HG02840 (cell line): ENCODE data around the gene AIDA.
"Not testable (repeated sequence)": the region's sequence is repeated elsewhere in the genome, so short reads cannot be mapped to it uniquely, and the experiment has no call there.

Experiments used
- ATAC-seq: cut with Tn5 transposase; IDR thresholded peaks from one replicate; pipeline ENCODE4 v1.9.1; 2021; ENCODE audit warnings: mild to moderate bottlenecking, moderate library complexity, moderate number of reproducible peaks; ENCODE audit not compliant: unreplicated experiment, low FRiP score

AIDA gene

GRCh38 chr1:222713091-222713961 is 1.0 kb upstream of the AIDA start:
- ATAC-seq = peak; percentile 63

- peak; percentile 33 for ATAC-seq
These were observed 705 bp downstream of the AIDA start for GRCh38 chr1:222711319-222712252.

- no peak for ATAC-seq
These were observed 2.6 kb downstream of the AIDA start for GRCh38 chr1:222709700-222710153.

GRCh38 chr1:222706815-222707214 is 5.5 kb downstream of the AIDA start:
- no peak for ATAC-seq

- ATAC-seq = no peak
These were observed 8.0 kb downstream of the AIDA start for GRCh38 chr1:222704260-222704659.

- no peak for ATAC-seq
These were observed 10.1 kb downstream of the AIDA start for GRCh38 chr1:222702210-222702609.

- ATAC-seq = no peak
These were observed 14.5 kb downstream of the AIDA start for GRCh38 chr1:222697826-222698225.

GRCh38 chr1:222697203-222697602 is 15.1 kb downstream of the AIDA start:
- ATAC-seq = no peak

GRCh38 chr1:222696741-222697140 is 15.6 kb downstream of the AIDA start:
- no peak for ATAC-seq

- ATAC-seq = no peak
These were observed 17.4 kb downstream of the AIDA start for GRCh38 chr1:222694927-222695326.

- no peak for ATAC-seq
These were observed 21.3 kb downstream of the AIDA start for GRCh38 chr1:222691016-222691415.

GRCh38 chr1:222680080-222680479 is 32.2 kb downstream of the AIDA start:
- ATAC-seq = no peak

GRCh38 chr1:222670110-222670509 is 42.2 kb downstream of the AIDA start:
- no peak for ATAC-seq

GRCh38 chr1:222669107-222669506 is 43.2 kb downstream of the AIDA start:
- ATAC-seq = not testable (repeated sequence)

GRCh38 chr1:222668184-222668583 is 44.1 kb downstream of the AIDA start:
- ATAC-seq = not testable (repeated sequence)

GRCh38 chr1:222665964-222666363 is 46.3 kb downstream of the AIDA start:
- no peak for ATAC-seq

GRCh38 chr1:222663431-222663934 is 48.8 kb downstream of the AIDA start:
- no peak for ATAC-seq

- no peak for ATAC-seq
These were observed 54.4 kb downstream of the AIDA start for GRCh38 chr1:222657899-222658298.

- no peak for ATAC-seq
These were observed 55.7 kb downstream of the AIDA start for GRCh38 chr1:222656391-222657155.

- ATAC-seq = peak; percentile 93
These were observed 57.4 kb downstream of the AIDA start for GRCh38 chr1:222654849-222655248.
